ENCODE data around the gene RAET1E.

DNA sequence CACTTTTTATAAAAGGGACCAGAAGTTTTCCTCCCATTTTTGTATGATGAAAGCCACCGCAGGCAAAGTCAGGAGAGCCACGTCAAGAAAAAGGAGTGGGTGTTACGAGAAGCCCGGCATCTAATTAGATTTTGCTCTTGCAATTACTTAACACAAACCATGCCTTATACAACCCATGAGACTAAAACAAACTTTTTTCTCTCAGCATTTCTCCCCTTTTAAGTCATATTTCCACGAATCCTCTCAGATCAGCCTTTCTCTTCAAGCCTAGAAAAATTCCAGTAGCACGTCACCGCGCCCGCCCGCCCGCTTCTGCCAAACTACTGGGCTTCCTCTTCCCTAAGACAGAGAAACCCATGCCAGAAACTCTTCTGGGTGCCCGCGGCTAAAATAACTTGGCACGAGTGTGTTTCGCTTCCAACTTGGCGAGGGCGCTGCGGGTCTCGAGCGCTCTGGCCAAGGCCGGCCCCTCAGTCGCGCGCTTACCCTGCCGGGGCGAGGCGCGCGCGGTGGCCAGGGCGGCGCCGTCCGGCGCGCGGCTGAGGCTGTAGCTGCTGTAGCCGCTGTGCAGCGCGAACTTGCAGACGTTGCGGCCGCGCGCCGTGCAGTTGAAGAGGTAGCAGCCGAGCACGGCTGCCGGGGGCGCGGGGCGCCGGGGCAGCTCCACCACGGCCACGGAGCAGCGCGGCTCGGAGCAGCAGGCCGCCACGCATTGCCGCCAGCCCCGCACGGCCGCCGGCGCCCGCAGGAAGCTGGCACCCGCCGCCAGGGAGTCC is 34.8 kb downstream of the RAET1E start:
- TF ChIP-seq, protein P1, sequence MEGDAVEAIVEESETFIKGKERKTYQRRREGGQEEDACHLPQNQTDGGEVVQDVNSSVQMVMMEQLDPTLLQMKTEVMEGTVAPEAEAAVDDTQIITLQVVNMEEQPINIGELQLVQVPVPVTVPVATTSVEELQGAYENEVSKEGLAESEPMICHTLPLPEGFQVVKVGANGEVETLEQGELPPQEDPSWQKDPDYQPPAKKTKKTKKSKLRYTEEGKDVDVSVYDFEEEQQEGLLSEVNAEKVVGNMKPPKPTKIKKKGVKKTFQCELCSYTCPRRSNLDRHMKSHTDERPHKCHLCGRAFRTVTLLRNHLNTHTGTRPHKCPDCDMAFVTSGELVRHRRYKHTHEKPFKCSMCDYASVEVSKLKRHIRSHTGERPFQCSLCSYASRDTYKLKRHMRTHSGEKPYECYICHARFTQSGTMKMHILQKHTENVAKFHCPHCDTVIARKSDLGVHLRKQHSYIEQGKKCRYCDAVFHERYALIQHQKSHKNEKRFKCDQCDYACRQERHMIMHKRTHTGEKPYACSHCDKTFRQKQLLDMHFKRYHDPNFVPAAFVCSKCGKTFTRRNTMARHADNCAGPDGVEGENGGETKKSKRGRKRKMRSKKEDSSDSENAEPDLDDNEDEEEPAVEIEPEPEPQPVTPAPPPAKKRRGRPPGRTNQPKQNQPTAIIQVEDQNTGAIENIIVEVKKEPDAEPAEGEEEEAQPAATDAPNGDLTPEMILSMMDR (IDR thresholded peaks at IDR 0.05) = no peak
- TF ChIP-seq POLR2A (IDR thresholded peaks at IDR 0.05) (no peak), POLR2AphosphoS5 (IDR thresholded peaks at IDR 0.05) (peak; percentile 25 to 39 (median 28))
